GM06990 (cell line): ENCODE results near the gene TTC33.
"Not testable (repeated sequence)": the region's sequence is repeated elsewhere in the genome, so short reads cannot be mapped to it uniquely, and the experiment has no call there.

ENCODE experiments used
- DNase-seq: peaks from one replicate; pipeline ENCODE4 v3.0.0-alpha.2; 2011; ENCODE audit not compliant: insufficient read length; ENCODE audit errors: extremely low read depth
- H3K27me3 ChIP-seq: replicated peaks from 2 replicates; pipeline ENCODE4 v1.6.0; 2011; ENCODE audit warnings: low read length; ENCODE audit not compliant: control insufficient read depth, insufficient read depth
- H3K36me3 ChIP-seq: 2 replicates; pipeline ENCODE4 v1.5.1; 2011; ENCODE audit warnings: low read length; ENCODE audit not compliant: control insufficient read depth, insufficient read depth
- H3K4me3 ChIP-seq: replicated peaks from 2 replicates; pipeline ENCODE4 v1.5.1; 2011; ENCODE audit warnings: low read depth, mild to moderate bottlenecking, control low read depth, low read length
- CTCF ChIP-seq: IDR thresholded peaks from 2 replicates; pipeline ENCODE4 v1.5.1; 2011; ENCODE audit warnings: low read length, control low read depth, mild to moderate bottlenecking, inconsistent platforms; ENCODE audit not compliant: insufficient read depth, poor library complexity, severe bottlenecking

The TTC33 gene

GRCh38 chr5:40594811-40595210, 160.9 kb downstream of the TTC33 start:
- Histone ChIP-seq H3K27me3 (no peaks in the 10 kb centered on the region; the same call in 1 of the 2 replicates), H3K36me3 (no peaks in the 10 kb centered on the region), H3K4me3 (no peak overlapping the region)
- no peak for TF ChIP-seq CTCF
- no peak for DNase-seq

- not testable (repeated sequence) for H3K27me3 ChIP-seq, H3K4me3 ChIP-seq, H3K36me3 ChIP-seq
- DNase-seq = peak; percentile 16
These were observed 163.9 kb downstream of the TTC33 start for GRCh38 chr5:40591727-40592396.

- DNase-seq = no peak
- Histone ChIP-seq H3K36me3 (no peaks in the 10 kb centered on the region), H3K4me3 (no peak overlapping the region), H3K27me3 (no peaks in the 10 kb centered on the region)
- no peak for TF ChIP-seq CTCF
These were observed 168.4 kb downstream of the TTC33 start for GRCh38 chr5:40587376-40587775.

- H3K27me3 ChIP-seq = no peaks in the 10 kb centered on the region
- H3K36me3 ChIP-seq = no peaks in the 10 kb centered on the region
- DNase-seq = no peak
- H3K4me3 ChIP-seq = no peak overlapping the region
- no peak for TF ChIP-seq CTCF
These were observed 170.1 kb downstream of the TTC33 start for GRCh38 chr5:40585537-40586267.

- no peaks in the 10 kb centered on the region for H3K27me3 ChIP-seq
- DNase-seq = no peak
- H3K4me3 ChIP-seq = no peak overlapping the region
- H3K36me3 ChIP-seq = no peaks in the 10 kb centered on the region
- no peak for TF ChIP-seq CTCF
These were observed 171.7 kb downstream of the TTC33 start for GRCh38 chr5:40584054-40584453.
